Fibroblast of peridontal ligament (primary cell): ENCODE results near the gene VPREB1.
"Not testable (repeated sequence)": the region's sequence is repeated elsewhere in the genome, so short reads cannot be mapped to it uniquely, and the experiment has no call there.

Experiments
- DNase-seq: peaks from one replicate; pipeline ENCODE4 v3.0.0-alpha.2; 2010; ENCODE audit errors: extremely low read depth

VPREB1 gene

GRCh38 chr22:22244316-22245250 is at the start of gene VPREB1:
TSS of gene VPREB1 (plus strand) at chr22:22244786. CDS start at chr22:22244814, 28 bp downstream.
- no peak for DNase-seq

GRCh38 chr22:22194931-22195264 is 49.7 kb upstream of the VPREB1 start:
- DNase-seq = no peak

GRCh38 chr22:22195265-22196017 is 49.1 kb upstream of the VPREB1 start:
- peak; percentile 22 for DNase-seq

GRCh38 chr22:22196018-22196533 is 48.5 kb upstream of the VPREB1 start:
- DNase-seq = no peak

- no peak for DNase-seq
Observed at GRCh38 chr22:22196833-22197477, 47.6 kb upstream of the VPREB1 start.

GRCh38 chr22:22197993-22198402 is 46.6 kb upstream of the VPREB1 start:
- no peak for DNase-seq

- no peak for DNase-seq
Observed at GRCh38 chr22:22198751-22199150, 45.8 kb upstream of the VPREB1 start.

- no peak for DNase-seq
Observed at GRCh38 chr22:22199634-22200033, 45.0 kb upstream of the VPREB1 start.

- DNase-seq = no peak
Observed at GRCh38 chr22:22200569-22201184, 43.9 kb upstream of the VPREB1 start.

GRCh38 chr22:22201185-22201929 is 43.2 kb upstream of the VPREB1 start:
- DNase-seq = peak; percentile 49

GRCh38 chr22:22201930-22202343 is 42.6 kb upstream of the VPREB1 start:
- no peak for DNase-seq

- no peak for DNase-seq
Observed at GRCh38 chr22:22203048-22203971, 41.3 kb upstream of the VPREB1 start.

- peak; percentile 73 for DNase-seq
Observed at GRCh38 chr22:22207845-22208564, 36.6 kb upstream of the VPREB1 start.

GRCh38 chr22:22208652-22209051 is 35.9 kb upstream of the VPREB1 start:
- no peak for DNase-seq

GRCh38 chr22:22209080-22209640 is 35.4 kb upstream of the VPREB1 start:
- DNase-seq = not testable (repeated sequence)

GRCh38 chr22:22210375-22210774 is 34.2 kb upstream of the VPREB1 start:
- peak; percentile 6 for DNase-seq

- no peak for DNase-seq
Observed at GRCh38 chr22:22210889-22211833, 33.4 kb upstream of the VPREB1 start.

GRCh38 chr22:22213231-22213630 is 31.4 kb upstream of the VPREB1 start:
- peak; percentile 16 for DNase-seq
